HG03342 (cell line): ENCODE measurements around the gene TMEM37.

Source experiments
- ATAC-seq: cut with Tn5 transposase; IDR thresholded peaks from one replicate; pipeline ENCODE4 v1.9.1; 2021; ENCODE audit warnings: mild to moderate bottlenecking, moderate library complexity; ENCODE audit not compliant: unreplicated experiment

TMEM37 gene

DNA sequence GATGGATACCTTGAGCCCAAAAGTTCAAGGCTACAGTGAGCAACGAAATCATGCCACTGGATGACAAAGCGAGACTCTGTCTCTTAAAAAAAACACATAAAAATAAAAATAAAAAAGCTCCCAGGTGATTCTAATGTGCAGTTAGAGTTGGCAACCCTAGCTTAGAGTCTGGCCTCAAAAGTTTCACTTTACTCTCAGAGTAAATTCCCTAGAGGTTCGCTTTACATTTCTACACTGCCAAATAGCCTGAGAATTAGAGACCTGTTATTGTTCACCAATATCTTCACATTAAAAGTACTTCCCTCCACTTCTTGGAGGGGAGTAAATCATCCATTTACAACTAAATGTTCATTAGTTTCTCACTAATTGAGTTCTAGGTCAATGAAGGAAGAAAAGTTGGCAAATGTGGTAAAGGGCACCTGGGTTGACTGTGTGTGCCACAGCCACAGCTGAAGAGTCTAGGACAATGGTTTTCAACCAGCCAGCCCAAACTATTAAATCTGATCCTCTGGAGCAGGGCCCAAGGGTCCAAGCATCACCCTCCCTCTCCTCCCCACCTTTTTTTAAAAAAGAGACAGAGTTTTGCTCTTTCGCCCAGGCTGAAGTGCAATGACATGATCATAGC, 15.2 kb upstream of the TMEM37 start:
- ATAC-seq = no peak

DNA sequence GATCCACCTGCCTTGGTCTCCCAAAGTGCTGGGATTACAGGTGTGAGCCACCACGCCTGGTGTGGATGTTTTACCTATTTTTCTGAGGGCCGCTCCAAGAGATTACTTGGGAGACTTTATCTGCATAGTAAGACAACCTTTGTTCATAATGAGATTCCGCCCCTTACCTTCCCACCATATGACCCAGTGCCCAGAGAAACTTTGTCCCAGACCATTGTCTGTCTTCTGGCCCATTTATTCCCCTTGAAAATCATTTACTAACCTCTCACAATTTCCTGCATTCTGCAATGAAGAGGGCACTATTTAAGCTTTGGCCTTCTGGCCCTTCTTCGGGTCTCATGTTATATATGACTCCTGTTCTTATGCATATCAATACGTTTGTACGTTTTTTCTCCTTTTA, 13.7 kb upstream of the TMEM37 start:
- ATAC-seq = no peak

DNA sequence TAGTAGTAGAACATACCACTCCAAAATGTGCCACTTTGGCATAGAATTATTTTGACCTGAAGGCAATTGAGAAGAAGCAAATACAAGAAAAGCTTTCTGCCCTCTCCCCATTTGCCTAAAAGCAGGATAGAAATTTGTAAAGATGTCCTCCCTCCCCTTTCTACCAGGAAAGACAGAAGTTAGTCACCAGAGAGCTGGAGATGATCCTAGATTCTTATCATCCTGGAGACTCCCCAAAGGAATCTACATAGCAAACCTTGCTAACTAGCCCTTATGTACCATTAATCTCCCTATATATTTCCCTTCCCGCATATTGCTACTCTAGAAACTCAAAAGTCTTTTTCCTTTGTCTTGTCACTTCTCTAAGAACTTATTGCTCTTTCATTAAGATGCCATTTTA, 12.6 kb upstream of the TMEM37 start:
- no peak for ATAC-seq

DNA sequence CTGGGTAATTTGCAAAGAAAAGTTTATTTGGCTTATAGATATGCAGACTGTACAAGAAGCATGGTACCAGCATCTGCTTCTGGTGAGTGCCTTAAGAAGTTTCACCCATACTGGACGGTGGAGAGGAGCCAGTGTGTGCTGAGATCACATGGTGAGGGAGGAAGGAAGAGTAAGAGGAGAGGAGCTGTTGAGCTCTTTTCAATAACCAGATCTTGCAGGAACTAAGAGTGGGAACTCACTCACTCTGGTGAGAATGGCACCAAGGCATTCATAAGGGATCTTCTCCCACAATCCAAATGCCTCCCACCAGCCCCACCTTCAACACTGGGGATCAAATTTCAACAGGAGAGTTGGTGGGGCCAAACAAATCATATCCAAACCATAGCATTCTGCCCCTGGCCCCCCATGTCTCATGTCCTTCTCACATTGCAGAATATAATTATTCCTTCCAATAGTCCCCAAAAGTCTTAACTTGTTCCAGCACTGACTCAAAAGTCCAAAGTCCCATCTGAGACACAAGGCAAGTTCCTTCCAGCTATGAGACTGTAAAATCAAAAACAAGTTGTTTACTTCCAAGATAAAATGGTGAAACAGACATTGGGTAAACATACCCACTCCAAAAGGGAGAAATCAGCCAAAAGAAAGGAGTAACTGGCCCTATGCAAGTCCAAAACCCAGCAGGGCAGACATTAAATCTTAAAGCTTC, 11.7 kb upstream of the TMEM37 start:
- no peak for ATAC-seq

DNA sequence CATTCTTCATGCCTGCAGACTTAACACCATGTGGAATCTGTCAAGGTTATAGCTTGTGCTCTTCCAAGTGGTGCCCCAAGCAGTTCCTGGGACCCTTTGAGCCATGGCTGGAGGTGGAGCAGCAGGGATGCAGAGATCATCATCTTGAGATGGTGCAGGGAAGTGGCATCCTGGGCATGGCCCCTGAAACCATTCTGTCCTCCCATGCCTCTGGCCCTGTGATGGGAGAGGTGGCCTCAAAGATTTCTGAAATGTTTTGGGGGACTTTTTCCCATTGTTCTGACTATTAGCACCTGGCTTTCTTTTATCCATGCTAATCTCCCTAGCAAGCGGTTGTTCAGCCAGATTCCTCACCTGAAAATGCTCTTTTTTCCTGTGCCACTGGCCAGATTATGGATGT, 10.3 kb upstream of the TMEM37 start:
- no peak for ATAC-seq

GRCh38 chr2:119421741-119422140, 9.9 kb upstream of the TMEM37 start:
- no peak for ATAC-seq

DNA sequence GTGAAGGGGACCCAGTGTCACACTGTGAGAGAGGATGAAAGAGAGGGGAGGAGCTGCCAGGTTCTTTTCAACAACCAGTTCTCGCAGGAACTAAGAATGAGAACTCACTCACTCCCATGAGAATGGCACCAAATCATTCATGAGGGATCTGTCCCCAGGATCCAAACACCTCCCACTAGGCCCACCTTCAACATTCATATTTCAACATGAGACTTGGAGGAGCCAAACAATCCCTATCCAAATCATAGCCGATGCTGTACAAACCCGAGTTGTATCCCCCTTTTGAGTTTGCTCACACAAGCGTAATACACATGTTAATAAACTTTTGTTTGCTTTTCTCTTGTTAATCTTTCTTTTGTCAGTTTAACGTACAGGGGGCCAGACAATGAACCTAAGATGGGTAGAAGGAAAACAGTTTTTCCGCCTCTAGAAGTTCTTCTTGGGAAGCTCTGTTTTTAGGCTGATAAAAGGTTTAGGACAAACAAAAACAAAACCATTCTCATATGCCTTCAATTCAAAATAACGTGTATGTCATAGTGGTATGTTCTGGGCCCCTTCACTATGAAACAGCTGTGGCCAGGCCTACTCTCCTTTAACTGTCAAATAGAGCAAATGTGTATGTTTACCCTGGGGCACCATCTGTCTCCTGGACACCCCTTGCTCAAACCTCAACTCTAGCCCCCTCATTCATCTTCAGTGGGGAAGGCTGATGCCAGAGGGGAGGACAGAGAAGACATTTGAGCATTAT, 9.1 kb upstream of the TMEM37 start:
- no peak for ATAC-seq

DNA sequence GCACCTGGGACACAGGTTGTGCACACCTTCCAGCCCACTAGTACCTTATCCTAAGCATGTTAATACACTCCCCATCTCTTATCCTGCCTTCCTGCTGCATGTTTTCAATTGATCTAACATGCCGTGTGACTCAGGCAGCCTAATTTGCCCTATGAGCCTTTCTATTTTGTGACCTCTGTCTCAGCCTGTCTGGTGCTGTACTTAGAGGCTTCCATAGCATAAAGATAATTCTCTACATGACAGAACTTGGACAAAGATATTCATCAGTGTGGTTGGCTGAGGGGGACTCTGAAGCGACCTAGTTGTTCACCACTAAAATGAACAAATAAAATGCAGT, 8.6 kb upstream of the TMEM37 start:
- no peak for ATAC-seq

- no peak for ATAC-seq
These were observed 7.8 kb upstream of the TMEM37 start for GRCh38 chr2:119423811-119424210.

DNA sequence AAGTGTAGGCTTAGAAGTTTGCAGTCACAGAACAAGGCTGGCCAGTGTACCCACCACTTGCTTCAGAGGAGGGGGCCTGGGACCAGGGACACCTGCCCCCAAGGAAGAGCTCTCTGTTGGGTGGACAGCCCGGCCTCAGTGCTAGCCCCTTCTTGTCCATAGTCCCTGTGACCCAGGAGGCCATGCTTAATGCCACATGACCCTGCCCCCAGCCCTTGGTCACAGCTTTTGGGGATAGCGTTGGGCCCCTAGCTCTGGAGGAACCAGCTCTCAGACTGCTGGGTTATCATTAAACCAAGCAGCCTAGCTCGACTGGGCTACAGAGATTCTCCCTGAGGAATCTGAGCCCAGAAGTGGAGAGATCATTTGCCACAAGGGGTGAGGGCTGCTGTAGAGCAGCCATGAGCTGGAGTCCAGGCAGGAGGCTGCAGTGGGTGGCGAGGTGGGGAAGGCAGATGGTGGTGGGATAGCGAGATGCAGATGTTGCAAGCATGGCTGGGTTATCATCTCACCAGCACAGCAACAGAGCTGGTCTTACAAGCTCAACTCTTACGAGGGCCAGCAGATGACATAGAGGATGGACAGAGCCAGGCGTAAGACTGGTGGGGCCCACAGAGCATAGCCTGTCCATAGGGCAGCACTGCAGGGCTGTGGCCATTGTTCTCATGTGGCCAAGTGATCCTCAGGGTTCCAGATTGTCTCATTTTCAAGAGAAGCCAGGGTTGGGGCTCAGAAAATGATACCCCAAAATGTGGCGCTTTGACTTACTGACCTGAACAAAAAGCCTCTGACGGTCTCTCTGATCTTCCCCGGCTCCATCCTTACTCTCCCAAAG, 7.2 kb upstream of the TMEM37 start:
- no peak for ATAC-seq

DNA sequence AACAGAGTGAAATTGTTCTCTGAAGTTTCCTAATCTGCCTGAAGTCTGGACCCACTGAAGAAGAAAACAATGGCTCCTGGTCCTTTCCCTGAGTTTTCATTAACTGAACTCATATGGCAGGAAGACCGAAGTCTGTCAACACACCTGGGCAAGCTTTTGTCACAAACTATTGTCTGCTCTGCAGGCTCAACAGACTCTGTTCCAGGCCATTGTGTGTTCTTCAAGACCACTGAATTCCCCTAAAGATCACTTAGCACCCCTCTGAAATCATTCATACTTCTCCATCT, 6.6 kb upstream of the TMEM37 start:
- ATAC-seq = no peak

DNA sequence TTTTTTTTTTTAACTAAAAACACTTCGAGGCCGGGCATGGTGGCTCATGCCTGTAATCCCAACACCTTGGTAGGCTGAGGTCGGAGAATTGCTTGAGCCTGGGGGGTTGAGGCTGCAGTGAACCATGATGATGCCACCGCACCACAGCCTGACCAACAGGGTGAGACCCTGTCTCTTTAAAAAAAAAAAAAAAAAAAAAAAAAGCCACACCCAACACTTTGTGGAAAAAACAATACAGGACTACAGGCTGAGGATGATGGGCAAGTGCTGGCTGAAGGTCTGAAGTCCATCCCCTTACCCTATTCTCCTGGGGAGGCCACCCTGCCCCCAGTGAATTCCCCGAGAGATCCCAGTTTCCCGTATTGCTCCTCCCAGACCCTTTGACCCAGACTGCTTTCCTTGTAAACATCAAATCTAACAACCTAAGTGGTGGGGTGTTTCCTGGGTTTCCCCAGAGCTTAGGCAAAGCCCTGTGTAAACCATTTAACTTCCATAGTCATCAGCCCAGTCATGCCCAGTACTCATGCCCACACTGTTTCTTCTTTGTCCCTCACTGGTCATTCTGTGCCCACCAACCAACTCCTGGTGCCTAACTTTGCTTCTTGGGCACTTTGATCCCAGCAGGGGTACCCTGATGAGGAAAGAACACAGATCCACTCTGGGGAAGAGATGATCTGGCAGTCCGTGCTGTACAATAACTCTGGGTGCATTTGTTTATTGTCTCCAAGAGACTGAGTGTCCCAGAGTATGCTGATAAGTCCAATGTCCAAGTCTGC, 5.8 kb upstream of the TMEM37 start:
- ATAC-seq = no peak

DNA sequence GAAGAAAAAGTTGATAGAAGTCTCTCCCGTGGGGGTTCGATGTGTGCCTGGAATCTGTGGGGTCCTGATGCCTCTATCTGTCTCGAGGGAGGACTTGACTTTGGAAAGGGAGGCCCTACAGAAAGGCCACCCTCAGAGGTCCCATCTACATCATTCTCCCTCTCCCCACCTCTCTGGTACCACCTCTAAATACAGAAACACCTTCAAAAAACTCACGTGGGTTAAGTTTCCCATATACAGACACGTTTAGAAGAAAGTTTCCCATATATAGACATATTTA, 5.3 kb upstream of the TMEM37 start:
- no peak for ATAC-seq

DNA sequence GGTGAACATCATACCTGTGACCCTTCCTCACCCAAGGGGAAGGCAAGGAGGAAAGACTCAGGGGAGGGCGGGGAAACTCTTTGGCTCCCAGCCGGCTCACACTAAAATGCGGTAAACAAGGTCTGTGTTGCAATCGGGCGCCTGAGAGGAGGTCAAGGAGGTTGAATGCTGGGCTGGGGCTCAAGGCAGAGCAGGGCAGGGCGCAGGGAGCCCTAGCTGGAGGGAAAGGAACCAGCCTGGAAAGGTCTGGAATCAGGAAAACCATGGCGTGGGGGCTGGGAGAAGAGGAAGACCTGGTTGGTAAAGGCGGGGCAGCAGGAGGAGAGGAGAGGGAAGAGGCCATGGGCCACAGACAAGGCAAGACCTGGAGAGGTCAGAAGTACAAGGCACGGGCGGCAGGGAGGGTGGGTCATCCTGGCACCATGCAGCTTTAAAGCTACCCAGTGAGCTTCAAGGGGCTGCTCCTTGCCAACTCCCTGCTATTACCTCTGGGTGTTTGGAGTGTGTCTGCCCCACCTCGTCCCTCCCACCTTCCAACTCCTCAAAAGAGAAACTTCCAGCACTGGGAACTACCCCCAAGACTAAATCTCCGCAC, 4.8 kb upstream of the TMEM37 start:
- no peak for ATAC-seq

- no peak for ATAC-seq
These were observed 3.9 kb upstream of the TMEM37 start for GRCh38 chr2:119427756-119428155.

DNA sequence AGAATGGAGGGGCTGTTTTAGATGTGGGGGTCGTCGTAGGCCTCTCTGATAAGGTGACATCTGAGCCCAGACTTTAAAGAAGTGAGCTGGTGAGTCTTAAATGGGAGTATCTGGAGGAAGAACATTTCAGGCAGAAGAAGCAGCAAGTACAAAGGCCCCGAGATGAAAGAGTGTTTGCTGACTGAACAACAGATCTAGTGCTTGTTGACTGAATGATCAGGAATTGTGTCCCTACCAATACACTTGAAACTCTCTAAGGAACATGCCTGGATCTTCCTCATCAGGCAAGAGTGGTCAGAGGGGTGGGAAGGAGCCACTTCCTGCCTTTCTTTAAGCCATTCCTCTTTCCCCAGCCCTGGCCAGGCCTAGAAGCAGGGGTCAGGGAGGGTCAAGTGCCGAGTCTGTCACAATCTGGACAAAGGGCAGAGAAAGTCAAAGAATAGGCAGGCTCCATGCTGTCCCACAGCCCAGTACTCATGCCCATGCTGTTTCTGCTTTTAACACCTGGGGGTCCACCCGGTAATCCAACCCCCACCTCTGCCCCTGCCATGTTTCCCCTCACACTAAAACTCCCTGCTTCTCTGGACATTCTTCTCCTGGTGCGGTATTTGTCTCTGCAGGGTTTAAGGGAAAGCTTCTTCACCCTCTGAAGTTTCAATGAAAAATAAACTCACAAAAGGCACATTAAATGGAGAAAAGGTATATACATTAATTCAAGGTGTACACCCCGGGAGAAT, 3.0 kb upstream of the TMEM37 start:
- no peak for ATAC-seq

GRCh38 chr2:119429225-119429981, 2.3 kb upstream of the TMEM37 start:
- no peak for ATAC-seq

- ATAC-seq = no peak
These were observed 1.6 kb upstream of the TMEM37 start for GRCh38 chr2:119430023-119430498.
